ENCODE data around the gene C11orf91. TPM values are rescaled to one million over a fixed set of nuclear protein-coding genes. Genes with fewer than 3 reads are reported as not detected.

C11orf91 gene
- total and polyA plus RNA-seq, 2 of the 8 experiments (the other 6 are each of a cell fraction or from before 2014, with no cell fraction given) = not detected

DNA sequence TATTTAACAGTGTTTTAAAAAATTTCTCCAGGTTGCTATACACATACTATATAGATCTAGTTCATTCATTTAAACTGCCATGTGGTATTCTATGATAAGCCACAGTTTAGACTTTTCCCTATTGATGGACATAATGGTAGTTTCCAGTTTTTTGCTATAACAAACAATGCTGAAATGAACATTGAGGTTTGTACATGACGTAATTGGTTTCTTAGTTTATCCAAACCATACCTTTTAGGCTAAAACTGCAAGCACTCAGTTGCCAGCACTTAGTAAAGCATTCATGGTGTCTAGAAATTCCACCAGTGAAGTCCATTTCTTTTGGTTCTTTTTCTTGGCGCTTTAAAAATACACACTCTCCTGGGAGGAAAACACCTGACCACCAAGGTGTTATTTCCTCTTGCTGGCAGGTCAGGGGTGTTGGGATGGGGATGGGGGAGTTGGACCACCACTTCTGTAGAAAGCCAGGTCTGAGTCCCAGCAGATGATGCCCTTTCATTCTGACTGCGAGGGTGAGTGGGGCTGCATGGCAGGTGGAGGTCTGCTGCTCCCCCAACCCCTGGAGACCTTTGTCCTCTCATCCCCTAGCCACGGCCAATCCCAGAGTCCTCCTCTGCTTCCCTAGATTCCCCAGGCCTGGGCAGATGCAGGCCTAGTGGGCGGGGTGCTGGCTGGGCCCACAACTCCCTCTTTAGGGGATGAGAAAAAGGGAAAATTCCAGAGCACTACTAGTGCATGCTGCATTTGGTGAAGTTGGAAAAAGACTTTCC is 41.1 kb downstream of the C11orf91 start:
- H3K23me2 ChIP-seq (ENCODE audit: low read depth, low read length) = no peaks in the 10 kb centered on the region
- H2AFZ ChIP-seq (ENCODE audit: low read length) = no peak overlapping the region
- H4K20me1 ChIP-seq (replicated peaks in 1 of 2; ENCODE audit: control insufficient read depth in 1 of 2, insufficient read depth in 2 of 2, low read length in 2 of 2) = no peaks in the 10 kb centered on the region
- H3K14ac ChIP-seq (ENCODE audit: insufficient read length) = no peak overlapping the region
- no peak overlapping the region for H3K4me3 ChIP-seq (ENCODE audit: extremely low read depth in 1 of 4, insufficient read depth in 2 of 4, low read depth in 3 of 4, low read length in 4 of 4)
- H2BK15ac ChIP-seq (ENCODE audit: low read length) = no peak overlapping the region
- no peak overlapping the region for H2BK12ac ChIP-seq (ENCODE audit: low read depth, low read length)
- no peaks in the 10 kb centered on the region; a peak in 1 of 8 replicates for H3K36me3 ChIP-seq (ENCODE audit: control insufficient read depth in 2 of 4, insufficient read depth in 4 of 4, low read length in 3 of 4)
- no peak overlapping the region for H3K18ac ChIP-seq (ENCODE audit: extremely low read depth, low read length)
- no peak overlapping the region for H3K4me2 ChIP-seq (ENCODE audit: insufficient read depth in 1 of 2, low read depth in 2 of 2, low read length in 2 of 2)
- H3K79me2 ChIP-seq (ENCODE audit: control insufficient read depth in 1 of 2, insufficient read depth in 2 of 2, low read length in 2 of 2) = no peaks in the 10 kb centered on the region
- FAIRE-seq (no peak), DNase-seq (ENCODE audit: low read depth in 1 of 2, low spot score in 2 of 2) (no peak)
- no peak overlapping the region for H2BK120ac ChIP-seq (replicated peaks; ENCODE audit: low read depth, low read length)
- no peak overlapping the region for H3K27ac ChIP-seq (ENCODE audit: low read depth, low read length)
- no peak overlapping the region for H3K56ac ChIP-seq (replicated peaks; ENCODE audit: insufficient read length, low read depth, low read length)
- CTCF ChIA-PET (ENCODE audit: partially characterized antibody) = interaction anchor here (0.8 to 2.0 kb wide), 4 partner anchors 9 to 300 kb away, joined by 3 to 8 read pairs (median 3); no protein-coding TSS in a partner anchor
- H2AK5ac ChIP-seq (ENCODE audit: low read depth, low read length) = no peak overlapping the region
- H4K91ac ChIP-seq (replicated peaks; ENCODE audit: insufficient read length, low read length) = no peak overlapping the region
- H2BK20ac ChIP-seq (ENCODE audit: low read length) = no peak overlapping the region
- no peaks in the 10 kb centered on the region for H3K9me3 ChIP-seq (ENCODE audit: insufficient read depth in 2 of 2, low read depth in 1 of 2, low read length in 1 of 2)
- no peaks in the 10 kb centered on the region for H3K79me1 ChIP-seq (ENCODE audit: low read depth, low read length)
- TF ChIP-seq, protein P1, sequence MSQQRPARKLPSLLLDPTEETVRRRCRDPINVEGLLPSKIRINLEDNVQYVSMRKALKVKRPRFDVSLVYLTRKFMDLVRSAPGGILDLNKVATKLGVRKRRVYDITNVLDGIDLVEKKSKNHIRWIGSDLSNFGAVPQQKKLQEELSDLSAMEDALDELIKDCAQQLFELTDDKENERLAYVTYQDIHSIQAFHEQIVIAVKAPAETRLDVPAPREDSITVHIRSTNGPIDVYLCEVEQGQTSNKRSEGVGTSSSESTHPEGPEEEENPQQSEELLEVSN (IDR thresholded peaks at IDR 0.05) = no peak
- no peak for TF ChIP-seq NRF1 (IDR thresholded peaks at IDR 0.05; ENCODE audit: low read depth, low read length)
- TF ChIP-seq, protein P2, sequence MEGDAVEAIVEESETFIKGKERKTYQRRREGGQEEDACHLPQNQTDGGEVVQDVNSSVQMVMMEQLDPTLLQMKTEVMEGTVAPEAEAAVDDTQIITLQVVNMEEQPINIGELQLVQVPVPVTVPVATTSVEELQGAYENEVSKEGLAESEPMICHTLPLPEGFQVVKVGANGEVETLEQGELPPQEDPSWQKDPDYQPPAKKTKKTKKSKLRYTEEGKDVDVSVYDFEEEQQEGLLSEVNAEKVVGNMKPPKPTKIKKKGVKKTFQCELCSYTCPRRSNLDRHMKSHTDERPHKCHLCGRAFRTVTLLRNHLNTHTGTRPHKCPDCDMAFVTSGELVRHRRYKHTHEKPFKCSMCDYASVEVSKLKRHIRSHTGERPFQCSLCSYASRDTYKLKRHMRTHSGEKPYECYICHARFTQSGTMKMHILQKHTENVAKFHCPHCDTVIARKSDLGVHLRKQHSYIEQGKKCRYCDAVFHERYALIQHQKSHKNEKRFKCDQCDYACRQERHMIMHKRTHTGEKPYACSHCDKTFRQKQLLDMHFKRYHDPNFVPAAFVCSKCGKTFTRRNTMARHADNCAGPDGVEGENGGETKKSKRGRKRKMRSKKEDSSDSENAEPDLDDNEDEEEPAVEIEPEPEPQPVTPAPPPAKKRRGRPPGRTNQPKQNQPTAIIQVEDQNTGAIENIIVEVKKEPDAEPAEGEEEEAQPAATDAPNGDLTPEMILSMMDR (IDR thresholded peaks at IDR 0.05; ENCODE audit: control extremely low read depth in 1 of 3, insufficient read depth in 1 of 3, low read depth in 1 of 3, low read length in 3 of 3) = no peak
- TF ChIP-seq CBX8 (IDR thresholded peaks at IDR 0.05; ENCODE audit: borderline replicate concordance, low read depth, low read length) = no peak
- TF ChIP-seq CEBPB (IDR thresholded peaks at IDR 0.05; ENCODE audit: low read depth, low read length) = no peak
- no peak for TF ChIP-seq CBX5 (IDR thresholded peaks at IDR 0.05; ENCODE audit: low read depth, low read length)
- TF ChIP-seq POLR2AphosphoS5 (IDR thresholded peaks at IDR 0.05; ENCODE audit: low read depth, low read length) = no peak
- no peak for TF ChIP-seq SIRT6 (IDR thresholded peaks at IDR 0.05; ENCODE audit: low read length)
- no peak for TF ChIP-seq TAF7 (optimal IDR thresholded peaks at IDR 0.05; ENCODE audit: borderline replicate concordance, low read depth, low read length)
- no peak overlapping the region for H3K4ac ChIP-seq (replicated peaks; ENCODE audit: insufficient read length, low read depth, low read length)
- H3K9ac ChIP-seq (replicated peaks in 1 of 4; ENCODE audit: extremely low read depth in 1 of 4, low read depth in 3 of 4, low read length in 3 of 4) = no peak overlapping the region
- no peak overlapping the region for H3K23ac ChIP-seq (ENCODE audit: insufficient read length)
- no peak overlapping the region for H4K5ac ChIP-seq (ENCODE audit: insufficient read length, low read depth, low read length)
- H4K8ac ChIP-seq (ENCODE audit: extremely low read depth, insufficient read depth, low read length) = no peak overlapping the region
- H3K27me3 ChIP-seq (replicated peaks in 1 of 4; ENCODE audit: control insufficient read depth in 3 of 4, extremely low read depth in 1 of 4, insufficient read depth in 3 of 4, low read length in 3 of 4) = no peaks in the 10 kb centered on the region
- POLR2A ChIA-PET (ENCODE audit: partially characterized antibody) = no interaction called here
- 86% methylated on average over 4 of the region's 5 CpGs; no CpG with 5 or more reads in 1 of the 2 experiments for WGBS, 2 experiments (ENCODE audit: extremely low coverage in 1 of 2, insufficient coverage in 1 of 2, insufficient read length in 1 of 2, insufficient replicate concordance in 2 of 2, low coverage in 1 of 2, low lambda C conversion rate in 2 of 2, missing lambda C conversion rate in 1 of 2)
- H2BK5ac ChIP-seq (ENCODE audit: low read depth, low read length) = no peak overlapping the region
- H3K4me1 ChIP-seq (replicated peaks in 1 of 4; ENCODE audit: control insufficient read depth in 3 of 4, insufficient read depth in 4 of 4, low read length in 3 of 4) = no peaks in the 10 kb centered on the region; a peak in 2 of 7 replicates

Data from H1 (cell line).